SK-N-MC (cell line): ENCODE results near the gene ADGRG2.

Experiments used
- EZH2 ChIP-seq: fragments of 200-600 bp; sonication (generic); IDR thresholded peaks from one replicate; pipeline ENCODE4 v1.6.1; 2017; ENCODE audit warnings: antibody characterized with exemption
- FOXP2 ChIP-seq: optimal IDR thresholded peaks from 2 replicates; pipeline ENCODE3; 2011; ENCODE audit warnings: mild to moderate bottlenecking, moderate library complexity; ENCODE audit not compliant: insufficient read depth; ENCODE audit errors: extremely low read length, control extremely low read depth
- POLR2AphosphoS5 ChIP-seq: IDR thresholded peaks from 2 replicates; pipeline ENCODE4 v1.6.1; 2012; ENCODE audit warnings: mild to moderate bottlenecking, low read depth, low read length, borderline replicate concordance

DNA sequence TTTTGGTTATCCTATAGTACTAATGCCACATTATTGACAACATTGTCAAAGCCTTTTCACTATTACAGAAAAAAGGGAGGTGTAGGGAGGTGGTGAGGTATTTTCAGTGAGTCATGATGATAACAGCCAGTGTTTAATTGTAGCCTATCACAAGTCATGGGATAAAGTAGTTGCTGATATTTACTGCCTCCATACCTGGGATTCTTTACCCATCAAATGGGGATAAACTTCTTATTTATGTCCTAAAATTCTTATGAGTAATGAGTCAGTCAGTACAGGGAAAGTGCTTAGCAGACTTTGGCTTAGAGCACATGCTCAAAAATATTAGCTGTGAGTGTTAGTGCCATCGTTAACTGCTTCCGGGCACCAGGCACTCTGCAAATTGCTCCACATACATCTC, 25.7 kb downstream of the ADGRG2 start:
- TF ChIP-seq POLR2AphosphoS5 (no peak), EZH2 (no peak), FOXP2 (no peak)
